NCI-H2171 (cell line): Measurements from ENCODE around the gene SLC7A14.
A peak's percentile ranks its signal among the peaks of the same experiment; 100 is the strongest.

Source experiments
- DNase-seq: peaks from one replicate; lab custom pipeline; 2025; lab: John Stamatoyannopoulos, UW

Gene SLC7A14

DNA sequence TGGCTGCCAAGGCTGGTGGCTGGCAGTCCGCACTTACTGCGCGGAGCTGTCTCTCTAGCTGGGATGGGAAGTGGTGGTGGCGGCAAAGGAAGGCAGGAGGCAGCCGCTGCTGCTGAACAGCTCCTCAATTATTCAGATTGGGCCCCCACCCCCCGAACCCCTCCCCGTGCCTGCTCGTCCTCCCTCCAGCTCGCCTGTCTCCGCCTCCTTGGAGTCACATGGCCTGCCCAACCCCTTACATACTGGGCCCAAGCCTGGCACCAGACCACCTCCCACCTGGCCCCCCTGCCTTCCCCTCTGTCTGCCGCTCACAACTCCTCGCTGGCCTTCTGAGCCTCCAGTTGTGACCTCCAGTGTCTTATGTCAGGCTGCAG lies at the start of gene SLC7A14:
SLC7A14 (minus strand) TSS at position 139 of the 374 bp plus-strand sequence. CDS start 59,139 bp downstream, outside the sequence.
- peak; percentile 82 for DNase-seq

DNA sequence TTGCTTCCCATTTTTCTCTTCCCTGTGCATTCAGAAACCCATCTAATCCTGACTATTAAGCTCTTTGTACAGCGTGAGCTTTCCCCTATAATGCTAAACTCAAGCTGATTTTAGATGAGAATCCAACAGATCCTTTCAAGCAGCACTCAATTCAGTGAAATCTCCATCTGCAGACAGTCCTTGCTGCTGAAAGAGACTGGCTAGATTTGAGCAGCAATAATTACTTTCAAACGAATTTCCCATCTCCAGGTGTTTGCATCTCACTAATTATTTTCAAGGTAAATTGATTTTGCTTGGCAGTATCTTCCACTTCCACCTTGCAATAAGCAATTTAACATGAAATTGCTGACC lies 49.5 kb upstream of the SLC7A14 start:
- DNase-seq: no peak

DNA sequence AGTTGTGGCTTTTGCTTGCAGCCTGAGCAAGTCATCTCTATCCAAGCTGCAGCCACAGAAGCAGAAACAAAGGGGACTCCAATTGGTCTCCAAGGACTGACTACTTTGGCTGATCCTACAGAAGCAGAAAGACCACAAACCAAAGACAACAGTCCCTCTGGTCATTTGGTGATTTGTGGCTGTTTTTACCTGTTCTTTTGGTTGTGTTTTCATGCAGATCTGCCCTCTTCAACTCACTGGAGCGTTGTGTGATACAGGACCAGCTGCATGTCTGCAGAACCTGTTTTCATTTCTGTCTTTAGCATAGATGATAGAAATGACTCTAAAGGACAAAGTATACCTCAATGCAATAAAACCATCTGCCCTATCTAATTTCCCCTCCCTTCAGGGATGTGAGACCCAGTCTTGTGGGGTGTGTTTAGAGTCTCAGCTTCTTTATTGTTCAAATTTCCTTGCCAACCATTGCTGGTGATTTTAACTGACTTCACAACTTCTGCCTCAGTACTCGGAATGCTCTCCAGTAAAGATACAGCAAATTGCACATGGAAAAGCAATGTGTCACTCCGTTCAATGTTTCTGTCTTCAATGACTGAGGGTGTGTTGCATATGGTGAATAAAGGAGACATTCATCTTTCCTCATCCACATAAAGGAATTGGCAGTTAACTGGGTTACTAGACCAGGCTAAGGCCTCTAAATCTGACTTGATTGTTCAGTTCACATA lies 48.9 kb upstream of the SLC7A14 start:
- DNase-seq: no peak

DNA sequence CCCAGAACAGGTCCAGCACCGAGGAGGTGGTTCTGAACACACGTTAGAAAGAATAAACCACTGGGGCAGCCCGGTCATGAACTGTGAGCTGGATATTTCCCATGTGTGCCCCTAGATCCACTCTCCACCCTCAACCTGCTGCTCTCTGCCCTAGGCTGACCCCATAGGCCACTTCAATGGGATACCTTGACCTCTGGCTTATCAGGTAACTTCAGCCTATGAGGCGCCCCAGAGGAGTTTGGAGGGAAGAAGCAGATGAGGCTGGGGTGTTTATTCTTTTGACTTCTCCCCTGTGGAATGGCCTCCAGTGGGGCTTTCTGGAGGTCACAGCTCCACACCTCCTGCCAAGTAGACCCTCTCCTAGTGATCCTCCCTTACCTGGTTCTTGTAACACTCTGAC lies 47.7 kb upstream of the SLC7A14 start:
- no peak for DNase-seq

DNA sequence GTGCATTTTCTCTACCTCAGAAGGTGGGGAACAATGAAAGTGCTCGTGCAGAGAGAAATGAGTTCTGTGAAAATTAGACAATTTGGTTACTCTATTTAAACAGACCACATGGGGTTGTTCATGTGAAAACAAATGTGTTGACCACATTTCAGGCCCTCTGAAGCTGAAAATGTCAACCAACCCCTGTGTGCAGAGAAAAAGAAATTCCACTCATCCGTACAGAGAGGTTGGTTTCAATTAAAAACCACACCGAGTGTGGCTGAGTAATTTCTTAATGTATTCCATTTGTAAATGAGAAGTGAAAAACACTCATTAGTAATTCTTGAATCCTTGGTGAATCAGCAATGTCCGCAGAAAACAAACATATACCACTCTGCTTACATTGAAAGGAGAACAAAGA lies 46.9 kb upstream of the SLC7A14 start:
- no peak for DNase-seq

DNA sequence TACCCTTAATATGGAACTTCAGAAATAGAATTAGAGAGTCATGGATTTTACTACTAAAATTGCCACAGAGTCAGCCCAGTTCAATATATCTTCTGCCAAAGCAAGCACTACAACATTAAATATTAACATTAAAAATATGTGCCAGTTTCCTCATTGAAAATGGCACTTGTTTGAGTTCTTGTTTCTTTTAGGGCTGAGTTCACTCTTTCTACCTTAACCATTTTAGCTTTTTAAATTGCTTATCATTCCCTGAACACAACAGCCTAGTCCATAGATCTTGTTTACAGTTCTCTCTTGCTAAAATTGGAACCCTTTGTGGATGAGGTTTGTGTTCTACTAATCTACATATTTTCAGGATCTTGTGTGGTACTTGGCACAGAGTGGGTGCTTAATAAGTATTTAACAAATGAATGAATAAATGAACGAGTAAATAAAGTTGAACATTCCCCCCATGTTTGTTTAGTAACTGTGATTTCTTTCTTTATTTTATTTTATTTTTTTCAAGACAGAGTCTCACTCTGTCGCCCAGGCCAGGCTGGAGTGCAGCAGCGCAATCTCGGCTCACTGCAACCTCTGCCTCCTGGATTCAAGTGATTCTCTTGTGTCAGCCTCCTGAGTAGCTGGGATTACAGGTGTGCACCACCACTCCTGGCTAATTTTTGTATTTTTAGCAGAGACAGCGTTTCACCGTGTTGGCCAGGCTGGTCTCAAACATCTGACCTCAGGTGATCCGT lies 46.0 kb upstream of the SLC7A14 start:
- DNase-seq: no peak

DNA sequence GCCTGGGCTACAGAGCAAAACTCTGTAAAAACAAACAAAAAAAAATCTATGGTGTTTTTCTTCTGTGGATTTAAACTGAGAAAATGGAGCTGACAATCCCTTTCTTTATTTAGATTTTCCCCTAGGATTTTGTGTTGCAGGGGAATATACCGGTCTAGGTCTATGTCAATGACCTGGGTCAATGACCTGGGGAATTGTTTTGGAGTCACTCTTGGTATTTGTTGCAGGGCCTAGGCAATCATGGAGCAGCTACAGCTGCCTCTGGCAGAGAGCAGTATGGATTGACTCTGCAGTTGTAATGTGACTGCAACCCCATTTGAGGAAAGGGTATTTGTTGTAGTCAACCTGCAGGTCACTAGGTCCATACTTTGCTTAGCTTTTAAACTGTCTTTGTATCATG lies 37.6 kb upstream of the SLC7A14 start:
- DNase-seq: no peak

DNA sequence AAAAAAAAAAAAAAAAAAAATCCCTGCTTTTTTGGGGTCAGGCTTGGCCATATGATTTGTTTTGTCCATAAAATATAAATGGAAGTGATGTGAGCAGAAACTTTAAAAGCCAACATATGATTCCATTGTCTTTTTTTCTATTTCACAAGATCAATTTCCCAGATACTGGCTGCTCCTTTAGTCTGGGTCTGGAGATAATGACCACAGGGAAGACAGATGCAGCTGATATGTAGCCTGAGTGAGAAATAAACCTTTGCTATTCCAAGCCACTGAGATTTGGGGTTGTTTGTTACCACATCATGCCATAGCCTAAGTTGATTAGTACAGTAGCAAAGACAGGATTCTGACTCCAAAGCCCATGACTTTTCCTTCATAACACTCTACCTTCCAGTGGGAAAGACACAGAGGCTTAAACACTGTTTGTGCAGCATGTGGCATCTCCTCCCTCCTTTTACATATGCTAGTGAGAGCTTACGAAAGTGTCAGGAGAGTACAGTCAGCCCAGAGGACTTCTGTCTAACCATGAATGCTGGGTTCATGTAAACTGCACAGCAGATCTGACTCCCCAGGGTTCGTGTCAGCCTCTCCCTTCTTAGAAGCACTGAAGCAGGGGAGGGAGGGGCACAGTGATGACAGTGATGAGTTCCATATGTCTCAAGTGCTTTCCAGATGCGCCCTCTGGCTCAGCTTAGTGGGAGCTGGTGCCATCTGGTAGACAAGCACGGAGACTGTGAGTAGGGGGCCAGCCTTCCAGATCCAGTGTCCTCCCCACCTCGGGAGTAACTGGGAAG lies 36.7 kb upstream of the SLC7A14 start:
- peak; percentile 91 for DNase-seq

DNA sequence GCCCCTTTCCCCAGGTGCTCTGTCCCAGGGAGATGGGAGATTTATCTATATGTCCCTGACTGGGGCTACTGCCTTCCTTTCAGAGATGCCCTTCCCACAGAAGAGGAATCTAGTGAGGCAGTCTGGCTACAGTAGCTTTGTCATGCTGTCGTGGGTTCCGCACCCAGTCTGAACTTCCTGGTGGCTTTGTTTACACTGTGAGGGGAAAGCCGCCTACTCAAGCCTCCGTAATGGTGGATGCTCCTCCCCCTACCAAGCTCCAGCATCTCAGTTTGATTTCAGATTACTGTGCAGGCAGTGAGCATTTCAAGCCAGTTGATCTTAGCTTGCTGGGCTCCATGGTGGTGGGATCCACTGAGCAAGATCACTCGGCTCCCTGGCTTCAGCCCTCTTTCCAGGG lies 35.4 kb upstream of the SLC7A14 start:
- DNase-seq: no peak

DNA sequence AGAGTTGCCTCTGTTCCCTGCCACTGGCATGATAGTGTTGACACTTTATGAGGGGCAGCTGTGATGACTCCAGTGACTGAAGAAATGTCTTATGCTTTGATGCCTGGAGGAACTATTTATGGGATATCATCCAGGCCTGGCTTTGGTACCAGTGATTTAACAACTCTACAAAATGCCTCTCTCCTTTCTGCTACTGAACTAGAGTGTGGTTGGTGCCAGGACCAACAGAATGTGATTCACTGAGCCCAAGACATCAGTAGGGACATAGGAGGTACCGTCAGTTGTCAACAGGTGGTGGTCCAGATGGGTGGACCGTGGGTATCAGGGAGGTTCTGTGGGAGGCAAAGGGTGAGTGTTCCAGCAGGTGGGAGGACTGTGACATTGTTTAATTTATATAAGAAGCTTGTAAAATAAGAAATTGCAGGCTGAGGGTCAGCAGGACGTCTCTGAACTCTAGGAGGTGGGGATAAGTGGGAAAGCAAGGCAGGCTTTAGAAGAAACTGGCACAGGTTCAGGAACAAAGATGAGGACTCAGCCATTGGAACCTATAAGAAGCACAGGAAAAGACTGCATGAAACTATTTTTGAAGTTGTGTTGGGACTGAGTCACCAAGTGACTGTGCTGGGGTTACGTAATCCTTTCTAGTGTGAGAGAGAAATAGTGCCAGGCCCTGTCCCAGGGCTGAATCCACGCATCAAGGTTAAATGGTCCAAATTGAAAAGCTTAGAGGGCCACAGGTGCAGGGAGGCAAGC lies 28.5 kb upstream of the SLC7A14 start:
- no peak for DNase-seq

DNA sequence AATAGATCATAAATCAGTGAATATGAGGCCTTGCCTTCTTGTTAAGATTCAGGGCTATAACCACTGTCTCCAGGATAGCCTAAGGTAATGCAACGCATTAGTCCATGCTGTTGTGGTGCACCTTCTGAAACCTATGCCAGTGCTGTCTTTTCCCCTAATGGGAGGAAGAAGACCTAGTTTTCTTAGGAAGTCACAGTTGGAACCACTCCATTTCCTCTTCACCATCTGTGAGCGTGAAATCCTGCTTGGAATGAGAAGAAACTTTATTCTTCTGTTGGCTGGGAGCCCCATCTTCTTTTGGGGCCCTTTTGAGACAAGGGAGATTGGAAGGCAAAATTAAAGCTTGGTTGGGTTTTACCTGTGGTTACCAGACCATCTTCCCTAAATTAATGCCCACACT lies 25.9 kb upstream of the SLC7A14 start:
- no peak for DNase-seq

DNA sequence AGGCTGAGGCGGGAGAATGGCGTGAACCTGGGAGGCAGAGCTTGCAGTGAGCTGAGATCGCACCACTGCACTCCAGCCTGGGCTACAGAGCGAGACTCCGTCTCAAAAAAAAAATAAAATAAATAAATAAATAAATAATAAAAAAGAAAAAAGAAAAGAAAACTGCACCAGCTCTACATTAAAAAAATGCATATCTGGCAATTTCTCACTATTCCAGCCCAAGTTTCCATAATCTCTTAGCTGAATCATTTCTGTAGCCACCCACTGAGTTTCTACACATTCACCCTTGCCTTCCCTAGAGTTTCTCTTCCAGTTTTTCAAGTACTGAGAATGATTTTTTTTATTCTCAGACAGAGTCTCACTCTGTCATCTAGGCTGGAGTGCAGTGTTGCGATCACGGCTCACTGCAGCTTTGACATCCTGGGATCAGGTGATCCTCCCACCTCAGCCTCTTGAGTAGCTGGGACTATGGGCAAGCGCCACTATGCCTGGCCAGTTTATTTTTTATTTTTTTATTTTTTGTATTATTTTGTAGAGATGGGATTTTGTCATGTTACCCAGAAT lies 24.5 kb upstream of the SLC7A14 start:
- DNase-seq: no peak

DNA sequence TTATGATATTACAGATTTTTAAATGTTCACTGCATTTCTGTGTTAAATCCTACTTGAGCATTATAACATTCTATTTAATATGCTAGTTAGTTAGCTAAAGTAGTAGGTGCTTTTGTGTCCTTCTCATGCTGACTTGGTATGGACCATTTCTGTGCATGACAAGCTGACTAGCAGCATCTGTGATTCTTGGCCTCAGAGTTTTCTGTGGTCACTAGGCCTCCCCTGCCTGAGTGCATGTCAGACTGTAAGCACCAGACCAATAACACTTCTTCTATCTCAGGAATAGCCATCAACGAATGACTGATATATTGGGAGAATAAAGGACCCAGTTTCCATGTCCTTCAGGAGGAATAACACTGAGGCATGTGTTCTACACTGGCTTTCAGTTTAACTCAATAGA lies 22.6 kb upstream of the SLC7A14 start:
- DNase-seq: no peak

DNA sequence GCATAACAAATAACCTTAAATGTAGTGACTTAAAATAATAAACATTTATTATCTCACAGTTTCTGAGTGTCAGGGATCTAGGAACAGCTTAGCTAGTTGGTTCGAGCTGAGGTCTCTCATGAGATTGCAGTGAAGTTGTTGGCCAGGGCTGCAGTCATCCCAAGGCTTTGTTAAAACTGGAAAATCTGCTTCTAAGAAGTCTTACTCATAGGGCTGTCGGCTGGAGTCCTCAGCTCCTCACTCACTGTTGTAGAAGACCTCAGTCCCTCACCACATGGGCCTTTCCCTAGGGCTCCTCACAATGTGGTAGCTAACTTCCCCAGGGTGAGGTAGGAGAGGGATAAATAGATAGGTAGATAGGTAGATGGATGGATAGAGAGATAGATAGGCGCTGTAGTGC lies 20.8 kb upstream of the SLC7A14 start:
- DNase-seq: no peak

DNA sequence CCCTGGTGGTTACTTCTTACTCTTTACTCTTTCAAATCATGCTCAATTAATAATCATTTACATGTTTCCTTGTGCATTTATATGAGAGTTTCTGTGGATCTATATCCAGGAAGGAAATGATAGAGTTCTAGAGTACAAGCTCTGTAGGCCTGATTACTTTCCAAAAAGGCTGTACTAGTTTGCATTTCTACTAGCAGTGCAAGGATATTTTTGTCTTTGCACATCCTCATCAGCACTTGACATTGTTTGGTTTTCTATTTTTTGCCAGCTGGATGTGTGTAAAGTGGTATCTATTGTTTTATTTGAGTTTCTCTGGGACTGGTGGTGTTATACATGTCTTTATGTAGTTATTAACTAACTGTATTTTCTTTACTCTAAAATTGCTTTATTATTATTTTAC lies 19.6 kb upstream of the SLC7A14 start:
- no peak for DNase-seq

DNA sequence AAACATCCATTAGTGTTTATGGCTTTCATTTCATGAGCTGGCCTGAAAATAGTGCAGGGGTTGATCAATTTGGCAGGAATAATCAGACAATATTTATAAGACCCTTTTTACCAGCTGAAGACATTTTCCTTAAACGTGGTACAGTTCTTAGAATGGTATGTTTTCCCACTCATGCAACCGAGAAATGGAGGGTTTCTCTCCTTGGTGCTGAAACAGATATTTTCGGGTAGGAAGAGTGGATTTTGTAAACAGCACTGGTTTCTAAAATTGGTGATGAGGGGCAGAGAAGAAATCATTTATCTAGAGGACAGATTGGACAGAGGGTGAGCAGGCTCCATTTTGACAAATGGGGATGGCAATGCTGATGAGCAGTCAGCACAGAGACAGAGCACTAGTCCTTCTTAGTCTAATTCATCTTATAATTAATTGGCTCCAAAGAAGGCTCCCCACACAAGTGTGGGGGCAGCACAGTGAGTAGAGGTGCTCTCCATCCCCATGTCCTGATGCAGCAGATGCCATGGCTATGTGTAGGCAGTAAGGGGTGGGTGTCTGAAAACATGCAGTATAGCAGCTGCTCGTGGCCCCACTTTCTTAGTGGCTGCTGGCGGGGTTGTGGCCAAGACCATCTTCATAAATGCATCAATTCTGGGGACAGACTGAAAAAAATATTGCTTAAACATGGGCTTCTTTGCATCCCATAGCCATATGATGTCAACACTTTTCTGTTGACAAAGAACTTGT lies 18.1 kb upstream of the SLC7A14 start:
- no peak for DNase-seq

DNA sequence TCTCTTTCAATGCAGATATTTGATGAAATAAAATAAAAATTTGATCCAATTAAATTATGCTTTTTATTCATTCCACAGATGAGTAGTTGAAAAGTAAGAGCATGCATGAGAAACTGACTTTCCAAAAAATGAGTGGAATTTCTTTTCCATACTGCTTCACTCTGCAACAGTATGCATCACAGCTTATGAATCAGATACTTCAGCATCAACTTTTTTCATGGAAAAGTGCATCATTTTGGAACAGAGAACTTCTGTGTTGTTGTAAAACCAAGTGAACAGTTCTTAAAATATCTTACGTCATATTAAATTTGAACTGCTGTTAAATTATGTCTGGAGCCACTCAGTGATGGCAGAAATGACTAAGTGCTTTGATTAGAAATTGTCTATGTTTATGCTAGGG lies 16.7 kb upstream of the SLC7A14 start:
- DNase-seq: no peak

DNA sequence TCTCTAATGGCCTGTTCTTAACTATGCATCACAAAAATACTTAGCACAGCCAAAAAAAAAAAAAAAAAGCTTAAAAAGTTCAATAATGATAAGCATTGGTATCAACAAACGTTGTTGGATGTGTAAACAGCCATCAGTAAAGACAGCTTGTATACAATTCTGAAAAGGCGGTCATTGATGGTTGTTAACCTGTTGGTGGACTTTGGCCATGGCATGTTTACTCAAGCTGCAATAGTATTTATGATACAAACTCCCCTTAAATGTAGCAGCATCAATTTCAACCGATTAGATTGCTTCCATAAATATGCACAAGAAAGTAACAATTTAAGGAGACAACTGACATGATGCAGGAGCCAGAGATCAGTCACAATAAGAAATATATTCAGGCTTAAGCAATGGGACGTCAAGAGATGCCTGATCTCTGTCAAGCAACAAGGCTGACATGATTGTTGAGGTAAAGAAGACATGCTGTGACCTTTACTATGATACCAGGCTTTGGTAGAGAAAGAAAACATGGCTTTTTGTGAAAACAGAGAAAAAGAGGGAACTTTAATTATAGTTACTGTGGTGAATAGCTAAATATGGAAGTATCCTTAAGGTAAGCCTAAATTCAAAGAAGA lies 14.2 kb upstream of the SLC7A14 start:
- no peak for DNase-seq

DNA sequence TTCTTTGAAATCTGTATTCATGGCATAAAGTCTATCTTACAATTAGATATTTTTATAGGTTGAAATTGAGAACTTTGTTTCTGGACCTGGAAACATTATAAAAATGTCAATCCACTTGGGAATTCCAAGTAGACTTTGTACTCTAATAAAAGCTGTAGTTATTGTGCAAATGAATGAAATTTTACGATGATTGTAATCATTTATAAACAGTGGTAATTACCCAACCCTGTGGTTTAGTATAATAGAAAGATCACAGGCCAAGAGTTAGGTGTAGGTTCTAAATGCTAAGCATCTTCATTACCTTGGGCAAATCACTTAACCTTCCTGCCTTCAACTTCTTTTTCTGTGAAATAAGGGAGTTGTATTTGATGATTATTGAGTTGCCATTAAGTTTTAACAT lies 13.2 kb upstream of the SLC7A14 start:
- DNase-seq: no peak

DNA sequence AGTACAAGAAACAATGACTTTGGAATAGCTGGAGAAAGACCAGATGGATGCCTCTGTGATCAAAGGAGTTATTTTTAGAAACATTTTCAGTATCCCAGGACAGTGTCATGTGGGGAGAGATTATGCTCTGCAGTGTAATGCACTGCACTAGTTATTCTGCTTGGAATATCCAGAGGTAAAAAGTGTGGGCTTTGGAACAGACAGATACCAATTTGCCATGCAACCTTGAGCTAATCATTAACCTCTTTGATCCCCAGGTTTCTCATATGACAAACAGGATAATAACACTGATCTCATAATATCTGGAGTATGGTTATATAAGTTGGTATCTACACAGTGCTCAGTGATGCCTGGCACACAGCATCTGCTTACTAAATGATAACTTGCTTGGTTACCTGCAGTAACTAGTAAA lies 12.2 kb upstream of the SLC7A14 start:
- DNase-seq: peak; percentile 63

DNA sequence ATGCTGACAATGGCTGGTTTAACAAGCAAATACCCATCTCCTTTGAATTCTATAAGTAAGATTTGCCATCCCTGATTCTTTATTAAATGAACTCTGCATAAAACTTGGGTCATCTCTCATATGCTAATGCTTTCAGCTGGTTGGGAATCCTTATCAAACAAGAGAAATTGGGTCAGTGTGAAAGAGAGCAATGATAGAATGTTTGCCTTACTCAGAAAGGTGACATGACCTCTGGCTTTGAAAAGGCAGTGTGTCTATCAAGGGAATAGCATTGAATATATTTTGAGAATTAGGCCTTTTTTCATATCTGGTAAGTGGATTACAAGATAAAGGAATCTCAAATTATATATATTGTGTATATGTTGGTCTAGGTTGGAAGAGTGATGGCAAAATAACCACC lies 8.7 kb upstream of the SLC7A14 start:
- no peak for DNase-seq
